Measurements from ENCODE around the gene SLC38A8.

Gene SLC38A8

DNA sequence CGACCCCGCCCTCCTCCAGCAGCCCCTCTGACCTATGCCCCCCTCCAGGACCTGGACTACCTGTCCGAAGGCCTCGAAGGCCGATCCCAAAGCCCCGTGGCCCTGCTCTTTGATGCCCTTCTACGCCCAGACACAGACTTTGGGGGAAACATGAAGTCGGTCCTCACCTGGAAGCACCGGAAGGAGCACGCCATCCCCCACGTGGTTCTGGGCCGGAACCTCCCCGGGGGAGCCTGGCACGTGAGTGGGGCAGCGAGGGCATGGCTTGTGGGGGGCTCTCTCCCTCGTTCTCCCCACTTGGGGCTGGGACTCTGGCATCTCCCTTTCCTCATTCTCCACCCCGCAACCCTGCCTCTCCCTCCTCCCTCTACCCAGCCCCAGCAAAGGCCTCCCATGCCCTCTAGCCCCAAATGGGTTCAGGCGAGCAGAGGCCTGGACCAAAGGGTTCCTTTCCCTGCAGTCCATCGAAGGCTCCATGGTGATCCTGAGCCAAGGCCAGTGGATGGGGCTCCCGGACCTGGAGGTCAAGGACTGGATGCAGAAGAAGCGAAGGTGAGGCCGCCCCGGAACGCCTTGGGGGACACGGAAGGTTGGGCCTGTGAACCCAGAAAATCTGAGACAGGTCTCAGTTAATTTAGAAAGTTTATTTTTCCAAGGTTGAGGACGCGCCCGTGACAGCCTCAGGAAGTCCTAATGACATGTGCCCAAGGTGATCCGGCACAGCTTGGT is 81.9 kb downstream of the SLC38A8 start:
- TF ChIP-seq, protein P1, sequence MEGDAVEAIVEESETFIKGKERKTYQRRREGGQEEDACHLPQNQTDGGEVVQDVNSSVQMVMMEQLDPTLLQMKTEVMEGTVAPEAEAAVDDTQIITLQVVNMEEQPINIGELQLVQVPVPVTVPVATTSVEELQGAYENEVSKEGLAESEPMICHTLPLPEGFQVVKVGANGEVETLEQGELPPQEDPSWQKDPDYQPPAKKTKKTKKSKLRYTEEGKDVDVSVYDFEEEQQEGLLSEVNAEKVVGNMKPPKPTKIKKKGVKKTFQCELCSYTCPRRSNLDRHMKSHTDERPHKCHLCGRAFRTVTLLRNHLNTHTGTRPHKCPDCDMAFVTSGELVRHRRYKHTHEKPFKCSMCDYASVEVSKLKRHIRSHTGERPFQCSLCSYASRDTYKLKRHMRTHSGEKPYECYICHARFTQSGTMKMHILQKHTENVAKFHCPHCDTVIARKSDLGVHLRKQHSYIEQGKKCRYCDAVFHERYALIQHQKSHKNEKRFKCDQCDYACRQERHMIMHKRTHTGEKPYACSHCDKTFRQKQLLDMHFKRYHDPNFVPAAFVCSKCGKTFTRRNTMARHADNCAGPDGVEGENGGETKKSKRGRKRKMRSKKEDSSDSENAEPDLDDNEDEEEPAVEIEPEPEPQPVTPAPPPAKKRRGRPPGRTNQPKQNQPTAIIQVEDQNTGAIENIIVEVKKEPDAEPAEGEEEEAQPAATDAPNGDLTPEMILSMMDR (IDR thresholded peaks at IDR 0.05; ENCODE audit: extremely low read depth, insufficient read depth, missing control alignments) = no peak
- in situ Hi-C loops (cut with MboI; ENCODE audit: low pct_unique_long_range_greater_than_20kb, low sequenced_read_pairs, unreplicated experiment) = loop anchor here (25.0 kb wide), 1 partner anchor 102 kb away; no protein-coding TSS in a partner anchor

More for the DNA sequence above, 81.9 kb downstream of the SLC38A8 start:
- DNase-seq (ENCODE audit: low spot score) = no peak

Data from GM13977 (cell line).